IPS DF 4.7 (cell line): Measurements from ENCODE around the gene MAN1A1.
"Not testable (repeated sequence)": the region's sequence is repeated elsewhere in the genome, so short reads cannot be mapped to it uniquely, and the experiment has no call there.

Experiments used
- DNase-seq: peaks from one replicate; pipeline ENCODE4 v3.0.0-alpha.2; 2013; ENCODE audit warnings: low spot score; ENCODE audit errors: extremely low read depth

The MAN1A1 gene

DNA sequence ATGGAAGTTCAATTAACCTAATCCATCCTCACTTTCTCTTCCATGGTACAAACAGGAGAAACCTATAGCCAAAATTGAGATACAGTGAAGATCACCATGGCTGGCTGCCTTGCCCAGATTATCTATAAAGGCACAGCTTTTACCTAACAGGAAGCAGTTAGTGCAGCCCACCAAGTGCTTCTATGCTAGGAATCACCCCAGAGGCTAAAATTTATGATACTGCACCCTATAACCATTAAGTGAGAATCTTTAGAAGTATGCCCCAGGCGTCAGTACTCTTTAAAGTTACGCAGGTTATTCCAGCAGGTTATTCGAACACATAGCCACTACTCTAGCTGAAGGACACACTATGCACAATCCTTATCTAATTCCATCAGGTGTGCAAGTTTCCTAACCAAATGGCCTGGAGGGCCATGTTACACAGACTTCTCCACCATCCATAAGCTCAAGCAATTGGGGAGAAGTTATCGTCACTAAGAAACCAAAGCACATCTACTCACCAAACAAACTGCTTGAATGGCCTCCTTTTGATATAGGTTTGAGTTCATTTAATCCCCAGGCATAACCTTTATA lies 43.1 kb downstream of the MAN1A1 start:
- DNase-seq: no peak

DNA sequence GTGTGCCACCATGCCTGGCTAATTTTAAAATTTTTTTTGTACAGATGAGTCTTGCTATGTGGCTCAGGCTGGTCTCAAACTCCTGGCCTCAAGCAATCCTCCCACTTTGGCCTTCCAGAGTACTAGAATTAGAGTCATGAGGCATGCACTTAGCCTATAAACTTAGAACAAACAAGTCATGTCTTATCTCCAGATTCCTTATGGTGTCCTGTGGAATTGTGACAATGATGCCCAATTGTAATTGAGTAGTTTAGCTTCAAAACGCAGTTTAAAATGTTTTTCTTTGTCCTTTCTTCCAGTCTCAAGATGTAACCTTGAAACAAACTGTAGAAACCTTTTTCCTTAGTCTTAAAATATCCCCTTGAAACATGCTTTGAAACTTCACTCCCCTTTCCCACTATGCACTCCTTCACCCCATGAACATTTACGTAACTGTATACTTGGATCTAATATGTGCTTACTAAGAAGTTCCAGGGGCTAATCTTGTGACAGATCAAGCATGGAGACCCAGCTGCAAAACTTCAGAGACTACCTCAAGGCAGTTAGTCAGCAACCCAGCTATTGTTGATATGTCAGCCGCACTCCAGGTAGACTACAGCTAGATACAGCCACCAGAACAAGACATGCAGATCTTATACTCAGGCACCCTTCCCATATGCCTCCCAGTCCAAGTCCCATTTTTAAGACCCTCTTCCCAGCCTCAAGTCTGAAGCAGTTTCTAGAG lies 46.2 kb downstream of the MAN1A1 start:
- DNase-seq: no peak

DNA sequence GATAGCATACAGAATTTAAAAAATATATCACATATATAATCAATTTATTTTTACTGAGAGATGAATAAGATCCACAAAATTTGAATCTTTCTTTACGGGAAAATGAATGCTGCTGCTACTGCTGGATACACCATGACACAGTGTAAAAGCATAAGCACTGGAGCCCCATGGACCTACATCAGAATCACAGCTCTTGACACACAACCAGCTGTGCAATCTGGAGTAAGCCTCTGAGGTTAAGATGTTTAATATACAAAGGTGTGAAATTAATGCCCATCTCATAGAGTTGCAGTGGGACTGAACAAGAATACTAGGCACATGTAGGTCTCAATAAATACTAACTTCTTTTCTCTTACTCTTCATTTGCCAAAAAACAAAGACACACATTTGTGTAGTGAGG lies 48.1 kb downstream of the MAN1A1 start:
- no peak for DNase-seq

DNA sequence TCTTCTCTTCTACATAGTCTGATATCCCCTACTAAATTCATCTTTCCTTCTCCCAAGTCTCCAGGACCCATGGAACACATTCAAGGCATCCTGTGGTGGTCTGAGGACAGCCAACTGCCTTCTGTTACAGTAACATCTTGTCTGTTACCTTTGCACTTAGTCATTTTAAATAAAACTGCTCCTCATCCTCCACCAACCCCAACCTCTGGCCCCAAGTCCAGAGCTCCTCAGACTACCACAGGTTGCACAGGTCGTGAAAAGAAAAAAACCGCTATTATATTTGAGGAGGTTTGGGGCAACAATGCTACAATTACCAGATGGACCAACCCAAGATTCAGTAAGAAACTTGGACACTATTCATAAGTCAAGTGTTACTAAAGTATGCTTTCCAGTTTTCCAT lies 49.9 kb downstream of the MAN1A1 start:
- no peak for DNase-seq

DNA sequence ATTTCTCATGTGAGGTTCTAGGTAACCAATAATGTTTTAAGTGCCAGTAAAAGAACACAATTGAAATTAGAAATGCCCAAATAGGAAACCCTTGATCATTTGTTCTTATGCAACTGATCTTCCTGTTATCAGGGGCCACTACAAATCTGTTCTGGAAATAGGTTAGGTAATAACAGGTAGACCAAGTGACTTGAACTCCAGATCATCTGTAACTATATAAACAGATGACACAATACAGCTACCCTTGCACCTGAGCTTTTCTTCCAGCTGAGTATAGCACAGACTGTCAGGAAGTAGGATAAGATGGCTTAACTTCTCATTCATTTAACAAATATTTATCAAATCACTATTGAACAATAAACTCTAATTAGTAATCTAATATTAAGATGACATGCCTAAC lies 52.5 kb downstream of the MAN1A1 start:
- DNase-seq: no peak

DNA sequence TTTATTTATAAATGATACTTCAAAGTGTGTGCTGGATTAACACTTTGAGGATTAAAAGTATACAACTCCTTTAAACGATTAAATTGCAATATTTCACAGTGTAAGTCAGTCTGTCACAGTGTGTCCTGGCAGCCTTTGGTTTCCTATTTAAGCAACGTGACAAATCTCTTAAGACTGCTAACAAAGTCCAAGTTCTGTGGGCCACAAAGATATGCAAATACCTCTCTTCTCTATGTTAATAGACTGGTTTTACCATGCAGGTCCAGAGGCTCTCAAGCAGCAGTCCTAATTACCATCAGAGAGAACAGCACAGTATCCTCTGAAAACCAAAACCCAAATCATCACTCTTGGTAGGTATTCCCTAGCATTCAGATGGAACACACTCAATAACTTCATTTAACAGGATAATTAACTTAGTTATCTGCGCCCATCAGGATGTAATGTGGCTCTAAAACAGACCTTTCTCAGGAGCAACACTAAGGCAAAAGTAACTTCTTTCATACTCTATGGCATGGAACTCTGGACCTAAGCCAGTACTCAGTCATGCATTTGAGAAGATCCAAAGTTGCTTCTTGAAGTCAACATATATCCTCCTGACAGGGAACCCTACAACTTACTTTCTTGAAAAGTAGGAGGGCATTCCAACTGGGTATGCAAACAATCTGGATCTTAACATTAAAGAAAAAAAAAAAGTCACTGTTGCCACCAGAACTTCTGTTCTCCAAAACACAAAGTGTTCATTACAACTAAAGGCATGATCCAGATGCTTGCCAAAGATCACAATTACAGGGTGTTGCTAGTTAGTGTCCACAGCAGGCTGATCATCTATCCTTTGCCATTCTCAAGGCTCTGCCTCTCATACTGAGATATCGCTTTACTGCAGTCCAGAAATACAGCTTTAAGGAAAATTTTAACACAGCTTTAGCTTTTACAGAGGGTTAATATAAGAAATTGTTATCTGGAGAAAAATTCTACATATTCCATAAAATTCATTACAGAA lies 53.2 kb downstream of the MAN1A1 start:
- no peak for DNase-seq

DNA sequence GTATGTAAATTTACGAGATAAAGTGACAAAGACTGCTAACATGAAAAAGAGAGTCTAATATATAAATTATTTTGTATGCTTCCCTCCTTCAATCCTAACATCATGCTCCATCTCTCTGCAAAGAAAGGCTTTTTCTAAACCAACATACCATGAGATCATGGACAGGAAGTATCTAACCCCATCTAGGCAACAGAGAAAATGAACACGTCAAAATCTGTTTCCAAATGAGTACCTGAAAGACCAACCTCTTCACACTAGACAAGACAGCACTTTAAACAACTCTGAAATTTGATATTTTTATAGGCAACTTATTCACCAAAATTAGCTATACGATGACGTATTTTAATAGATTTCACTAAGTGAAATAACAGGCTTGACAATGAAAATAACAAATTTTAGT lies 54.6 kb downstream of the MAN1A1 start:
- no peak for DNase-seq

DNA sequence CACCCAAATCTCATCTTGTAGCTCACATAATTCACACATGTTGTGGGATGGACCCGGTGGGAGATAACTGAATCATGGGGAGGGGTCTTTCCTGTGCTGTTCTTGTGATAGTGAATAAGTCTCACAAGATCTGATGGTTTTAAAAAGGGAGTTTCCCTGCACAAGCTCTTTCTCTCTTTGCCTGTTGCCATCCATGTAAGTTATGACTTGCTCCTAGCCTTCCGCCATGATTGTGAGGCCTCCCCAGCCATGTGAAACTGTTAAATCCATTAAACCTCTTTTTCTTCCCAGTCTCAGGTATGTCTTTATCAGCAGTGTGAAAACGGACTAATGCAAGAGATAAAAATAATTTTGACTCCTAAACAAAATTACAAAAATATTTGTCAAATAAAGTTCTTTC lies 58.5 kb downstream of the MAN1A1 start:
- DNase-seq: not testable (repeated sequence)

DNA sequence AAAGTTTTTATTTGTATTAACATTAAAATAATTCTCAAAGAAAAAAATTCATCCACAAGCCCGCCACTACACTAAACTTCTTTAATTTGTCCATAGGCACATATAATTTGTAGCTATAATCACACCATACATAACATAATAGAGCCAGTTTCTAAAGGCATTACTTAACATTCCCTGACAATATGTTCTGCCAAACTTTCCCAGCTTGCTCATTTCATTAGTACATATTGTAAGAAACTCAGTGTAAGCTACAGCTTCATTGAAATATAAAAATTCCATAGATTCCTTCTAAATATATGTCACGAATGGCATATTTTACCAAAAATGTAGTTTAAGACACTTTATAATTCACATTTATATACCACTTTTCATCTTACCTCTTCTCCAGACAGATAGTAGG lies 59.3 kb downstream of the MAN1A1 start:
- no peak for DNase-seq

DNA sequence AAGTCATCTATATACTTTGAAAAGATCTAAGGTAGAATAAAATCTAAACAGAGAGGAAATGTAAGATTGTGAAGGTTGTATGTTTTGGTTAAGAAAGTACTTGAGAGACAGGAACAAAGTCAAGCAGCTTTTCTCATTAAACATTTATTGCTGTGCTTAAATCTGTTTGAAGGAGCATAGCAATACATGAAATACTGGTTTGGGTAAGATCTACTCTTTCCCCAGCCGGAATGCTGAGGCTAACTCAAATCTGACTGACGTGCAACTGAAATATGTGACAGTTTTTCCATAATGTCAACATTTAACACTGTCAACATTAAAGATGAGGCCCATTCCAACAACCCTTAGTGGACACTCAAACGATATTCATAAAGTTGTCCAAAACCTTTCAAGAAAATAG lies 59.9 kb downstream of the MAN1A1 start:
- DNase-seq: no peak

DNA sequence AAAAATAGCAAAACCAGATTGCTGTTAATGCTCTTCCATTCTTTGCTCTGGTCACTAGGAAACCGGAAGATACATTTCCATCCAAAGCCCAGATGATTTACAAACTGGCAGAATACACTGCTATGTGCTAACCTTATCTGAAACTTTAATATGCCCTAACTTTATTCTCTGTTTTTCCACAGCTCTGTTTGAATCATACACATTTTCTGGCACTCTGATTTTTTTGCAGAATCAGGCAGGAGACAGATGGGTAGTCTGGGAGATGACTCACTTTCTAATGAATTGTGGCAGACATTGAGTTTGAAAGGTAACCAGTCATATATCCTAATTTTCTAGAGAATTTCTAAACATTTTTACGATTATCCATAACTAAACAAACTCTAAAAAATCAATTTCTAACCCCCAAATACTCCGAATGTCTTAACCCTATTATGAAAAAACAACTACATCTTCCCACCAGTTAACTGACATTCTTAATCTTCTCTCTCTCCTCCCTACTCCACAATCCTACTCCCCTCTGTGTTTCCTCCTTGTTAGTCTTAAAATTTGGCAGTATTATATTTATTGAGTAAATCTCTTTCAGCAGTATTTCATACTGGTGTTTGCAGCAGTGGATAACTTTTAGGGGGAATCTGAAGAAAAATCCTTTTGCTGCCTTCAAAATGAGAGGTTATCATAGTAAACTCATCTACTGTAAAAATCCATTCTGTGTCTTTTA lies 63.5 kb downstream of the MAN1A1 start:
- DNase-seq: no peak

DNA sequence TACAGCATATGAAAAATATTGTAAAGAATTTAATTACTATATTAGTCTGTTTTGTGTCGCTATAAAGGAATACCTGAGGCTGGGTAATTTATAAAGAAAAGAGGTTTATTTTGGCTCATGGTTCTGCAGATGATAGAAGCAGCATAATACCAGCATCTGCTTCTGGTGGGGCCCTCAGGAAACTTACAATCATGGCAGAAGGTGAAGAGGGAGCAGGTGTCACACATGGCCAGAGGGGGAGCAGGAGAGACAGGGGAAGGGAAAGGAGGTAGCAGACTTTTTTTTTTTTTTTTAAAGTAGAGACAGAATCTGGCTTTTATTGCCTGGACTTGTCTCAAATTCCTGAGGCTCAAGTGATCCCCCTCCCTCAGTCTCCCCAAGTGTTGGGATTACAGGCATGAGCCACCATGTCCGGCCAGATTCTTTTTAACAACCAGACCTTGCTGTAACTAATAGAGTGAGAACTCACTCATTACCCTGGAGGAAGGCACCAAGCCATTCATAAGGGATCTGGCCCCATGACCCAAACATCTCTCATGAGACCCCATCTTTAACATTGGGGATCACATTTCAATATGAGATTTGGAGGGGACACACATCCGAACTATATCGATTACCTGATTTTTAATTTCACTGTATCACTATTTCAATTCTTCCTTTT lies 64.6 kb downstream of the MAN1A1 start:
- DNase-seq: no peak

DNA sequence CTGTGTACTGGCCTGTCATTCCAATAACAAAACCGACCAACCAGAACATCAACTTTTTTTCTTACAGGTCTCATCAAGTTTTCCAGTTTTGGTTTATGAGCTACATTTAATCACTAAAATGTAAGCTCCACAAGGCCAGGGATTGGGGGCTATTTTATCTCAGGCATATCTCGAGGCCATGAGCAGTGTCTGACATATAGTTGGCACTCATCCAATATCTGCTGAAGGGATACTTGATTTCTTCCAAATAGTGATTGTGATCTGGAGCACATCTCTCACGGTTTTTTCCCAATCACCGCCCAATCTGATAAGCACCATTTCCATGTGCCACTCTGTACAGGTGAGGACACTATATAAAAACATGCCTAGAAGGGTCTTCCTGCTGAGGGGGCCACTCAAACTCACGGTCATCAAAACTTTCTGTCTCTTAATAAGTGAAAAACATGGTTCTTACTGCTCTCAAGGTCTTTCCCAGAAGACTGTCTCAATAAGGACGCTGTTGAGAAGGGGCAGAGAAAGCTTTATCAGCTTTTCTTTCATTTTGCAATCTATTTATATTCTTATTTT lies 65.5 kb downstream of the MAN1A1 start:
- no peak for DNase-seq

DNA sequence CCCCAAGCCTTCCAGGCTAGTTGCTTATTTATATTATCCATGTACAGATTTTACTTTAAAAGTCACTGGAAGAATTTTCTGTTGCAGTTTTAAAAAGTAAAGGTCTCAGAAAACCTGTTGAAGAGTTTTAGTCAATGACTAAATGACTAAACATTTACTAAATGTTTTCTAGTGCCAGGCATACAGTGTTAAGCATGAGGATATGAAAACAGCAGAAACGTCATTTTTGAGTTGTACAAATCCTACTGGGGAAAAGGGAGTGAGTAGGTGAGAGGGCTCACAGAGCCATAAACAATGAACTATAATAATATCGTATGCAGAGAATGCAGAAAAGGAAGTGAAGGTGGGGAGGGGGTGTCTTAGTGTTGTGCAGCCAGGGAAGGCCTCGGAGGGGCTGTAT lies 66.3 kb downstream of the MAN1A1 start:
- no peak for DNase-seq

DNA sequence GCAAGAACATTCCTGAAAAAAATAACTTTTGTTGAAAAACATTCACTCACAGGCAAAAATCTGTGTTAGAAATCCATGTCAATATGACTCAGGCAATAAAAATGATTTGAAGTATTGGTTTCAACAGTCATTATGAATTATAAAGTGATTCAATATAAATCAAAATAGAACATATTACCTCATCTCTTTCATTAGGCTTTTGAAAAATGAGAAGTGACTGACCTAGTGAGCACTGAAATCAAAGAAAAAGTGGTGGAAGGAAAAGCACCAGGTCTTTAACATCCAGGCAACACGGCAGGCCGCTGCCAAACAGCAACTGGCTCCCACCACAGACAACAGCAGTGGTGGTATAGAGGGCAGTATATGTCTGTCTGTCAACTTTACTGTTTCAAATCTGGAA lies 68.9 kb downstream of the MAN1A1 start:
- DNase-seq: no peak

DNA sequence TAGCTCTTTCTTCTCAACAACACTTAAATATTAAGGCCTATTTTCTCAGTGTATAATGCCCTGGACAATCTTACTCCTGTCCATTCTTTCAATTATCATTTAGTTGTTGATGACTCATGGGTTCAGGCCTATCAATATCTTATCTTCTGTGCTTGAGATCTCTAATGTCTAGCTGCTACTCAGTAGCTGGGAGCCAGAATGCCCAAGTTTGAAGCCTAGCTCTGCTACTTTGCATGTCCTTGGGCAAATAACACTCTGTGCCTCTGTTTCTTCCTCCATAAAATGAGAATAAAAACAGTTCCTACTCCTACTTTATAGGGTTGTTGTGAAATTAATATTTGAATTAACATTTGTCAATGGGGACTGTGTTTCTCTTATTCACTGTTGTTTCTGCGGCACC lies 69.5 kb downstream of the MAN1A1 start:
- DNase-seq: no peak

DNA sequence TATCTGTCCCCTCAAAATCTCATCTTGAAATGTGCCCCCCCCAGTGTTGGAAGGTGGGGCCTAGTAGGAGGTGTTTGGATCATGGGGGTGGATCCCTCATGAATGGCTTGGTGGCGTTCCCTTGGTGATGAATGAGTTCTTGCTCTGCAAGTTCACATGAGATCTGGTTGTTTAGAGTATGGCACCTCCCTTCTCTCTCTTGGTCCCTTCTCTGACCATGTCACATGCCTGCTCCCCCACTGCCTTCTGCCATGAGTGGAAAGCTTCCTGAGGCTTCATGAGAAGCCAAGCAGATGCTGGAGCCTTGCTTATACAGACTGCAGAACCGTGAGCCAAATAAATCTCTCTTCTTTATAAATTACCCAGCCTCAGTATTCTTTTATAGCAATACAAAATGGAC lies 70.9 kb downstream of the MAN1A1 start:
- DNase-seq: no peak

DNA sequence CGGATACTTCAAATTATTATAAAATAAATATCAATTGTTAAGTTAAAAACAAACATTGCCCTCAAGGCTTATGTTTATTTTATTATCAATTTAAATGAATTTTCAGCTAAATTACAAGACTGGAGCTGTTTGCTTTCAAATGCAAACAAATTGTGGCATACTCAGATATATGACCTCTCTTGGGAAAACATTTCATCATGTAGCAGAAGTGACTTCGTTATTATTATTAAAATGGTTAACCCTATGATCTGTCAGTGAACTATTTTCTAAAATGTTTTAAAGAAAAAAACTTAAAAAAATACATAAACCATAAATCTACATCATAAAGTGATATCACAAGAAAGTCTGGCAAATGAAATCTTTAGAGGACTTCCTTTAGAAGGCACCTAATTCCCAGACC lies 72.5 kb downstream of the MAN1A1 start:
- no peak for DNase-seq

DNA sequence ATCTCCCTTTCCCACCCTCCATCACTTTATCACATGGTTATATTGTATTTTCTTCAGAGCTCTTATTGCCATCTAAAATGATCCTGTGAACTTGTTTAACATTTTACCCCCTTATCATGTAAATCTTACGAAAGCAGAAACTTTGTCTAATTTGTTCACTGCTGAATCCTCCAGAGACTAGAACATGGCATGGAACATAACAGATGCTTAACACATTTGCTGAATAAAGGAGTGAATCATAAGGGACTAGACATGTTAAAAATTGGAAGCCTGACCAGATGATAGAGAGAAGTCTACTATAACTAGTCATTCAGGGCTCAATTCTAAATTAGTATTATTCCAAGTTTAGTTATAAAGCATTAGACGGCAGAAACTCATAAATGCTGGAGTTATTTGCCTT lies 73.3 kb downstream of the MAN1A1 start:
- DNase-seq: no peak

DNA sequence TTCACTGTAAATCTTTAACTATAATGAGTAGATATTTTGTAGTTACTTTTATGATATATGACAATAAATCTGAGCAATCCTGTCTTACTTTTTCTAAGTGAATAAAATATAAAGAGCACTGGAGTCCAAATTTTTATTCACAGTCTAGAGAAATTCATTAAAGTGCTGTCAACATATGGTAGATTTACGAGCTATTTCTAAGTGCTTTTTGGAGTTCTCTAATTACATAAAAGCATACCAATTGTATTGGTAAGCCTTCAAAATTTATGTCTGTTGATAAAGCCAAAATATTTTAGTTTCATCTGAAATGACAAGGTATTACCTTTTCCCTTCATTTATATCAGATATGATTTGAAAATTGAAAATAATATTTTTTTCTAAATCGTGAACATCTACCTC lies 75.4 kb downstream of the MAN1A1 start:
- DNase-seq: no peak
